ENCODE results near the gene TGIF2.

GRCh38 chr20:36613974-36614373, 40.6 kb downstream of the TGIF2 start:
- TF ChIP-seq, protein P1, sequence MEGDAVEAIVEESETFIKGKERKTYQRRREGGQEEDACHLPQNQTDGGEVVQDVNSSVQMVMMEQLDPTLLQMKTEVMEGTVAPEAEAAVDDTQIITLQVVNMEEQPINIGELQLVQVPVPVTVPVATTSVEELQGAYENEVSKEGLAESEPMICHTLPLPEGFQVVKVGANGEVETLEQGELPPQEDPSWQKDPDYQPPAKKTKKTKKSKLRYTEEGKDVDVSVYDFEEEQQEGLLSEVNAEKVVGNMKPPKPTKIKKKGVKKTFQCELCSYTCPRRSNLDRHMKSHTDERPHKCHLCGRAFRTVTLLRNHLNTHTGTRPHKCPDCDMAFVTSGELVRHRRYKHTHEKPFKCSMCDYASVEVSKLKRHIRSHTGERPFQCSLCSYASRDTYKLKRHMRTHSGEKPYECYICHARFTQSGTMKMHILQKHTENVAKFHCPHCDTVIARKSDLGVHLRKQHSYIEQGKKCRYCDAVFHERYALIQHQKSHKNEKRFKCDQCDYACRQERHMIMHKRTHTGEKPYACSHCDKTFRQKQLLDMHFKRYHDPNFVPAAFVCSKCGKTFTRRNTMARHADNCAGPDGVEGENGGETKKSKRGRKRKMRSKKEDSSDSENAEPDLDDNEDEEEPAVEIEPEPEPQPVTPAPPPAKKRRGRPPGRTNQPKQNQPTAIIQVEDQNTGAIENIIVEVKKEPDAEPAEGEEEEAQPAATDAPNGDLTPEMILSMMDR (IDR thresholded peaks at IDR 0.05 in 2 of 3, conservative IDR thresholded peaks at IDR 0.05 in 1 of 3; ENCODE audit: borderline replicate concordance in 1 of 3, insufficient read depth in 1 of 3, low read depth in 2 of 3, low read length in 2 of 3) = no peak
- no peak; the same call in 1 of the 2 replicates for TF ChIP-seq FOSL1 (IDR thresholded peaks at IDR 0.05; ENCODE audit: low read depth)
- TF ChIP-seq EZH2 (IDR thresholded peaks at IDR 0.05) = no peak
- no peak for TF ChIP-seq POLR2A (IDR thresholded peaks at IDR 0.05; ENCODE audit: borderline replicate concordance, extremely low read depth, insufficient read depth, insufficient read length)
- TF ChIP-seq POLR2AphosphoS5 (IDR thresholded peaks at IDR 0.05; ENCODE audit: low read depth, low read length) = no peak
- TF ChIP-seq, protein P2, sequence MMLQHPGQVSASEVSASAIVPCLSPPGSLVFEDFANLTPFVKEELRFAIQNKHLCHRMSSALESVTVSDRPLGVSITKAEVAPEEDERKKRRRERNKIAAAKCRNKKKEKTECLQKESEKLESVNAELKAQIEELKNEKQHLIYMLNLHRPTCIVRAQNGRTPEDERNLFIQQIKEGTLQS (IDR thresholded peaks at IDR 0.05) = no peak
- TF ChIP-seq SIN3A (IDR thresholded peaks at IDR 0.05; ENCODE audit: low read depth) = no peak
